NB4 (cell line): ENCODE data around the gene PLN.

ENCODE experiments used
- DNase-seq: peaks from one replicate; pipeline ENCODE4 v3.0.0; 2010; ENCODE audit warnings: low read depth
- H3K4me3 ChIP-seq: one replicate; pipeline ENCODE4 v1.5.1; 2011; ENCODE audit warnings: mild to moderate bottlenecking, low read depth, low read length, moderate library complexity
- MYC ChIP-seq: IDR thresholded peaks from 2 replicates; pipeline ENCODE4 v1.6.1; 2011; ENCODE audit warnings: low read depth, low read length
- POLR2A ChIP-seq: IDR thresholded peaks from 2 replicates; pipeline ENCODE4 v1.6.1; 2011; ENCODE audit warnings: mild to moderate bottlenecking; ENCODE audit not compliant: insufficient read length; ENCODE audit errors: extremely low read depth
- TF ChIP-seq, protein P1 (sequence below): IDR thresholded peaks from one replicate; pipeline ENCODE4 v1.5.1; 2012; ENCODE audit warnings: low read depth, low read length
- TF ChIP-seq, protein P2 (sequence below): IDR thresholded peaks from 2 replicates; pipeline ENCODE4 v1.6.1; 2011; ENCODE audit warnings: low read depth, low read length

Gene PLN

DNA sequence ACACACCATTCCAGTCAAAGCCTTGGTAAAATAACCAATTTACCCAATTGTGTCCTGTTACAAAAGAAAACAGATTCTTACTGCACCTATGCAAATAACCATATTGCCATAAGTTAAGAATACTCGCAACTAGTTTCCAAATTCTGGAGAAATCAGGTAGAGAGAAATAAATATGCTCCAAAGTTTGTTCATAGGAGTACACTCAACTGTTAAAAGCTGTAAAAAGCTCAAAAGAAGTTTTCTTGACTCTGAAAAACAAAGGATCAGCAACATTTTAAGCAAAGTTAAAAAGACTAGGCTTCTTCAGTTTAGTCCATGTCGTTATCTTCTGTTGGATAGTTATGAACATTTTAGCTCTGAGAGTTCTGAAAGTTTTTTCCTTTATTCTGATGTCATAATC lies 55.3 kb downstream of the PLN start:
- no peak overlapping the region for H3K4me3 ChIP-seq
- no peak for DNase-seq
- TF ChIP-seq POLR2A (no peak), MYC (no peak)
- TF ChIP-seq, protein P1, sequence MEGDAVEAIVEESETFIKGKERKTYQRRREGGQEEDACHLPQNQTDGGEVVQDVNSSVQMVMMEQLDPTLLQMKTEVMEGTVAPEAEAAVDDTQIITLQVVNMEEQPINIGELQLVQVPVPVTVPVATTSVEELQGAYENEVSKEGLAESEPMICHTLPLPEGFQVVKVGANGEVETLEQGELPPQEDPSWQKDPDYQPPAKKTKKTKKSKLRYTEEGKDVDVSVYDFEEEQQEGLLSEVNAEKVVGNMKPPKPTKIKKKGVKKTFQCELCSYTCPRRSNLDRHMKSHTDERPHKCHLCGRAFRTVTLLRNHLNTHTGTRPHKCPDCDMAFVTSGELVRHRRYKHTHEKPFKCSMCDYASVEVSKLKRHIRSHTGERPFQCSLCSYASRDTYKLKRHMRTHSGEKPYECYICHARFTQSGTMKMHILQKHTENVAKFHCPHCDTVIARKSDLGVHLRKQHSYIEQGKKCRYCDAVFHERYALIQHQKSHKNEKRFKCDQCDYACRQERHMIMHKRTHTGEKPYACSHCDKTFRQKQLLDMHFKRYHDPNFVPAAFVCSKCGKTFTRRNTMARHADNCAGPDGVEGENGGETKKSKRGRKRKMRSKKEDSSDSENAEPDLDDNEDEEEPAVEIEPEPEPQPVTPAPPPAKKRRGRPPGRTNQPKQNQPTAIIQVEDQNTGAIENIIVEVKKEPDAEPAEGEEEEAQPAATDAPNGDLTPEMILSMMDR: no peak
- TF ChIP-seq, protein P2, sequence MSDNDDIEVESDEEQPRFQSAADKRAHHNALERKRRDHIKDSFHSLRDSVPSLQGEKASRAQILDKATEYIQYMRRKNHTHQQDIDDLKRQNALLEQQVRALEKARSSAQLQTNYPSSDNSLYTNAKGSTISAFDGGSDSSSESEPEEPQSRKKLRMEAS: no peak

DNA sequence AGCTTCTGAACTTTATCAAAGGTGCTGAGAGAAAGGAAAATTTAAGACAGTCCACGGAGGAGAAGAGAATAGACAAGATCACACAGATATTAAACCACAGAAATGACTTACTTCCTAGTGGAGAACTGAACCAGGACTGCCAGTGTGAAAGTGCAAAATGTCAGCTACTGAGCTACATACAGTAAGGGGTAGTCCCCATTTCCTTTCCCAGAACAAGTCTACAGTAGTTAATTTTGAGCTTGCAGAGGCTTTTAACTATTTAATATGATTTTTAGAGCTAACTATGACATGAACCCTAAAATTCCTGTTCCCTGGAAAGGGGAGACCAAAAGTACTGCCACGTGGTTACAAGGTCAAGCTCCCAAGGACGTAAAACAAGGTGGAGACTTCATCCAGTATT lies 58.2 kb downstream of the PLN start:
- TF ChIP-seq POLR2A (no peak), MYC (no peak)
- TF ChIP-seq, protein P1: no peak
- TF ChIP-seq, protein P2: no peak
- H3K4me3 ChIP-seq: no peak overlapping the region
- DNase-seq: no peak

DNA sequence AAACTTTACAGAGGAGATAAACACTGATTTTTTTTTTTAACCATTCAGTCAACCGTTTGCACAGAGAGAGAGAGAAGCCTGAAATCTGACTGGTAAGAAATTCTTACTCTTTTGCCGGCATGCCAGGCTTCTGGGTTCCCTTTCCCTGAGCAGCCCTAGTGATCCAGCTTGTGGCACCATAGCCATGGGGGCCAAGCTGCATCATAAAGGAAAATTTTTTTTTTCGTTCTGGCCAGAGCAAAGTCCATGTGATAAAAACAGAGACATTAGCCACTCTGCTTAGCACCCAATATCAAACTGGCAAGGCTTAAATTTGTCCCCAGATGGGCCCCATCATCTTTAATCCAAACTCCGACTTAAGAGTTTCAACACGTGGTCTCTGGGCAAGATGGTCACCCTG lies 58.8 kb downstream of the PLN start:
- H3K4me3 ChIP-seq: no peak overlapping the region
- DNase-seq: no peak
- TF ChIP-seq MYC (no peak), POLR2A (no peak)
- TF ChIP-seq, protein P1: no peak
- TF ChIP-seq, protein P2: no peak
